ENCODE data around the gene AKR1C3. TPM values are rescaled to one million over a fixed set of nuclear protein-coding genes. Genes with fewer than 3 reads are reported as not detected.
"Not testable (repeated sequence)": the region's sequence is repeated elsewhere in the genome, so short reads cannot be mapped to it uniquely, and the experiment has no call there.

Gene AKR1C3
- total RNA-seq, 1 donor from 2014 or later, result 1.9 TPM

DNA sequence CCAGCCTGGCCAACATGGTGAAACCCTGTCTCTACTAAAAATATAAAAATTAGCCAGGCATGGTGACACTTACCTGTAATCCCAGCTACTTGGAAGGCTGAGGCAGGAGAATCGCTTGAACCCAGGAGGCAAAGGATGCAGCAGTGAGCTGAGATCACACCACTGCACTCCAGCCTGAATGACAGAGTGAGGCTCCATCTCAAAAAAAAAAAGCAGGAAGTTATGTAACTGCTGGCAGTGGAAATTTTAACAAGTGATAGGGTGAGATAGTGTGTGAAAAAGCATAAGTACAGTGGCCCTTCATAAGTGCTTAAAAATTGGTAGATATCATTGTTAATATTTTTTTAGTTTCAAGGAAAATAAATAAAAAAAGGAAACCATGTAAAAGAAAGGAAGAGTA lies 12.3 kb downstream of the AKR1C3 start:
- no peaks in the 10 kb centered on the region for H3K27me3 Mint-ChIP-seq (ENCODE audit: low read depth)
- H3K9me3 Mint-ChIP-seq, result peaks cover 19% of the 10 kb centered on the region
- H3K27ac Mint-ChIP-seq, result no peak overlapping the region
- TF ChIP-seq CTCF (IDR thresholded peaks at IDR 0.05; ENCODE audit: unreplicated experiment), result no peak
- no peak overlapping the region for H3K4me3 Mint-ChIP-seq
- DNase-seq (ENCODE audit: low spot score in 2 of 2, unreplicated experiment in 2 of 2), result no peak
- no peaks in the 10 kb centered on the region for H3K4me1 Mint-ChIP-seq
- H3K36me3 Mint-ChIP-seq, result no peaks in the 10 kb centered on the region

GRCh38 chr10:5107860-5108526 lies 13.8 kb downstream of the AKR1C3 start:
- Mint-ChIP-seq H3K36me3 (no peaks in the 10 kb centered on the region), H3K4me3 (no peak overlapping the region), H3K4me1 (no peaks in the 10 kb centered on the region), H3K27me3 (ENCODE audit: low read depth) (no peaks in the 10 kb centered on the region), H3K9me3 (peaks cover 18% of the 10 kb centered on the region), H3K27ac (no peak overlapping the region)
- TF ChIP-seq CTCF (IDR thresholded peaks at IDR 0.05; ENCODE audit: unreplicated experiment), result no peak
- DNase-seq (ENCODE audit: low spot score in 2 of 2, unreplicated experiment in 2 of 2), result no peak

- no peak for TF ChIP-seq CTCF (IDR thresholded peaks at IDR 0.05; ENCODE audit: unreplicated experiment)
- Mint-ChIP-seq H3K36me3 (no peaks in the 10 kb centered on the region), H3K9me3 (peaks cover 16% of the 10 kb centered on the region), H3K27me3 (ENCODE audit: low read depth) (no peaks in the 10 kb centered on the region), H3K27ac (no peak overlapping the region), H3K4me3 (no peak overlapping the region), H3K4me1 (no peaks in the 10 kb centered on the region)
- DNase-seq (ENCODE audit: low spot score in 2 of 2, unreplicated experiment in 2 of 2), result no peak
Observed at GRCh38 chr10:5108658-5109416, 14.6 kb downstream of the AKR1C3 start.

DNA sequence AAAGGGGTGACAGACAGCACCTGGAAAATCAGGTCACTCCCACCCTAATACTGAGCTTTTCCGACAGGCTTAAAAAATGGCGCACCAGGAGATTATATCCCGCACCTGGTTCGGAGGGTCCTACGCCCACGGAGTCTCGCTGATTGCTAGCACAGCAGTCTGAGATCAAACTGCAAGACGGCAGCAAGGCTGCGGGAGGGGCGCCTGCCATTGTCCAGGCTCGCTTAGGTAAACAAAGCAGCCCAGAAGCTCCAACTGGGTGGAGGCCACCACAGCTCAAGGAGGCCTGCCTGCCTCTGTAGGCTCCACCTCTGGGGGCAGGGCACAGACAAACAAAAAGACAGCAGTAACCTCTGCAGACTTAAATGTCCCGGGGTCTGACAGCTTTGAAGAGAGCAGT lies 15.6 kb downstream of the AKR1C3 start:
- not testable (repeated sequence) for H3K4me1 Mint-ChIP-seq; DNase-seq (ENCODE audit: low spot score in 2 of 2, unreplicated experiment in 2 of 2); H3K4me3 Mint-ChIP-seq; H3K27ac Mint-ChIP-seq; H3K27me3 Mint-ChIP-seq (ENCODE audit: low read depth); H3K36me3 Mint-ChIP-seq
- peaks cover 22% of the 10 kb centered on the region for H3K9me3 Mint-ChIP-seq

GRCh38 chr10:5116621-5117020 lies 22.4 kb downstream of the AKR1C3 start:
- DNase-seq (ENCODE audit: low spot score in 2 of 2, unreplicated experiment in 2 of 2), result no peak
- no peak for TF ChIP-seq CTCF (IDR thresholded peaks at IDR 0.05; ENCODE audit: unreplicated experiment)
- no peak overlapping the region for H3K27ac Mint-ChIP-seq
- H3K4me1 Mint-ChIP-seq, result no peaks in the 10 kb centered on the region
- no peaks in the 10 kb centered on the region for H3K36me3 Mint-ChIP-seq
- no peaks in the 10 kb centered on the region for H3K27me3 Mint-ChIP-seq (ENCODE audit: low read depth)
- peaks cover 54% of the 10 kb centered on the region for H3K9me3 Mint-ChIP-seq
- no peak overlapping the region for H3K4me3 Mint-ChIP-seq

GRCh38 chr10:5117026-5117425 lies 22.8 kb downstream of the AKR1C3 start:
- Mint-ChIP-seq H3K27ac (no peak overlapping the region), H3K27me3 (ENCODE audit: low read depth) (no peaks in the 10 kb centered on the region), H3K4me3 (no peak overlapping the region), H3K36me3 (no peaks in the 10 kb centered on the region), H3K9me3 (peaks cover 54% of the 10 kb centered on the region), H3K4me1 (no peaks in the 10 kb centered on the region)
- no peak for DNase-seq (ENCODE audit: low spot score in 2 of 2, unreplicated experiment in 2 of 2)
- no peak for TF ChIP-seq CTCF (IDR thresholded peaks at IDR 0.05; ENCODE audit: unreplicated experiment)

GRCh38 chr10:5119997-5120396 lies 25.8 kb downstream of the AKR1C3 start:
- not testable (repeated sequence) for H3K27ac Mint-ChIP-seq; DNase-seq (ENCODE audit: low spot score in 2 of 2, unreplicated experiment in 2 of 2); H3K4me1 Mint-ChIP-seq; H3K36me3 Mint-ChIP-seq; H3K4me3 Mint-ChIP-seq; H3K27me3 Mint-ChIP-seq (ENCODE audit: low read depth)
- peaks cover 62% of the 10 kb centered on the region for H3K9me3 Mint-ChIP-seq
